Epithelial cell of esophagus (primary cell): ENCODE results near the gene LXN.

ENCODE experiments used
- DNase-seq: peaks from one replicate; pipeline ENCODE4 v3.0.0; 2010; ENCODE audit warnings: low read depth
- H3K4me3 ChIP-seq: 2 replicates; pipeline ENCODE4 v1.5.1; 2011; ENCODE audit warnings: mild to moderate bottlenecking, low read length, control low read depth
- CTCF ChIP-seq: IDR thresholded peaks from 2 replicates; pipeline ENCODE4 v1.5.1; 2011; ENCODE audit warnings: low read depth, mild to moderate bottlenecking, low read length, control low read depth, inconsistent platforms; ENCODE audit not compliant: insufficient read depth; ENCODE audit errors: missing control alignments

LXN gene

DNA sequence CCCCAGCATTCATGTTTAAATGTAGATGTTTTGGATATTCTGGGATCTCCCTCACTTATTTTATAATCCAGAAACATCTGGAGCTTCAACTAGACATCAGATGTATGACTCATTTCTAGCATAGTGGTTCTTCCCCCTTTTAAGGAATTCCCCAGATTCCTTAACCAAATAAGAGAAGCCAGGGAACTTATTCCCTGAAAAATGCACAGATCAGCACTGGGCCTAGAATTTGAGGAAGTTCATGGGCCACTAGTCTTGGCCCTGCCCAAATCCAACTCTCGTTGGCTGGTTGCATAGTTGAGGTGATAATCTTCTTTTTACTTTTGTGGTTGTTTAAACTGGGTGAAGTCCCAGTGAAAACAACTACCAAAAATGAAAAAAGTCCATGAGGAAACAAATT lies 39.4 kb upstream of the LXN start:
- H3K4me3 ChIP-seq, result no peak overlapping the region
- DNase-seq, result peak; percentile 57
- TF ChIP-seq CTCF, result no peak

DNA sequence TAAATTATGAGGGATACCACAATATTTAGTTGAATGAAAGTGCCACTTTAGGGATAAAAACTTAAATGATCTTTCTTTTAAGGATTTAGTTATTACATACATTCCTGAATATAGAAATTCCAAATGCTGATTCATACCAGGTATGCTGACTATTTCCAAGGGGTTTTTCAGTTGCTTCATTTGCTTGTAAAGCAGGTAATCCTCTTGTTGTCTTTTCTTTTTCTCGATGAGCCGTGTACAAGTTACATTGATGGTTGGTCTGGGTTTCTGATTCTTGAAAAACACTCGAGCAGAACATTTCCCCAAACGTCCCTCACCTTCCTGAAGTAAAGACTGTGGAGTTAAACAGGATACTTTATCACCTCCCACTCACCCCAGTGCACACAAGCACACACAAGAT lies 38.2 kb upstream of the LXN start:
- peak; percentile 53 for DNase-seq
- TF ChIP-seq CTCF, result no peak

GRCh38 chr3:158709666-158710083 lies 37.2 kb upstream of the LXN start:
- H3K4me3 ChIP-seq, result no peak overlapping the region
- DNase-seq, result peak; percentile 83
- no peak for TF ChIP-seq CTCF

More for the DNA sequence above, 38.2 kb upstream of the LXN start:
- no peak overlapping the region for H3K4me3 ChIP-seq

DNA sequence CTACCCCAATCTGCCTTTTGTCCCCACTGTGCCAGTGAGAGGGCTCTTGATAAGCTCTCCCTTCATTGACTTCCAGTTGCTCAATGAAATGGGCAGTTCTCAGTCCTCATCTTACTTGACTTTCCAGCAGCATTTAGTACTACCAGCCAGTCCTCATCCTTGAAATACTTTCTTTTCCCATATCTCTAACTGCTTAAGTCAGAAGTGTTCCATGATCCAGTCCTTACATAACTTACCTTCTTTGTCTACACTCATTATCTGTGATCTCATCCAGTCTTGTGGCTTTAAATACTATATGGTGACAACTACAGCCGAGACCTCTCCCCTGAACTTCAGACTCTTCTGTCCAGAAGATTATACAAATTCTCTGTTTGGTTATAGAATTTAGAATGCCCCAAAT lies 31.1 kb upstream of the LXN start:
- no peak for TF ChIP-seq CTCF
- DNase-seq, result no peak

DNA sequence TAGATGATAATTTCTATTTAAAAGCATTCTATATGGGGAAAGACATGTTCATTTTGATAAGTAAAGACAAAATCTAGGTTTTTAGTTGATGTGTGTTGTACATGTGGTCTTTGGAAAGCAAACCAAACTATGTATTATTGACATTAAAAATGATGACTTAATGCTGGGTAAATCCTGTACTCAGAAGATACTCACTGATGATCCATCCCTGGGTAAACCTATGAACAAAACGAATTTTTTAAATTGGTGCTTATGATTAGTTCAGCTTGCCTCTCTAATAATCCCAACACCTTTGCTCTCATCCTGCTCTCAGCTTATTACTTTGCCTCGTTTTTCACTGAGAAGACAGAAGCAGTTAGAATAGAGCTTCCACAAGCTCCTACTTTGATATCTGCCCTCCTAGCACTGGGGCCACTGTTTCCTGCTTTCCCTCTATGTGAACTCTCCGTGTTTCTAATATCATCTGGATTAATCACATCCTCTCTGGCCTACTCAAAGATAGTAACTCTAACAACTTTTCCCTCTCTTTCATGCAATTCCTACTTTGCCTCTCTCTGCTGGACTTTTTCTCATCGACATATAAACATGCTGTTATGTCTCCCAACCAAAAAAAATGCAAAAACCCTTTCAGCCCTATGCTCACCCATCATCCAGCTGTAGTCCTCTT lies 30.5 kb upstream of the LXN start:
- no peak overlapping the region for H3K4me3 ChIP-seq
- no peak for TF ChIP-seq CTCF
- peak; percentile 16 for DNase-seq

More for the DNA sequence above, 31.1 kb upstream of the LXN start:
- no peak overlapping the region for H3K4me3 ChIP-seq

DNA sequence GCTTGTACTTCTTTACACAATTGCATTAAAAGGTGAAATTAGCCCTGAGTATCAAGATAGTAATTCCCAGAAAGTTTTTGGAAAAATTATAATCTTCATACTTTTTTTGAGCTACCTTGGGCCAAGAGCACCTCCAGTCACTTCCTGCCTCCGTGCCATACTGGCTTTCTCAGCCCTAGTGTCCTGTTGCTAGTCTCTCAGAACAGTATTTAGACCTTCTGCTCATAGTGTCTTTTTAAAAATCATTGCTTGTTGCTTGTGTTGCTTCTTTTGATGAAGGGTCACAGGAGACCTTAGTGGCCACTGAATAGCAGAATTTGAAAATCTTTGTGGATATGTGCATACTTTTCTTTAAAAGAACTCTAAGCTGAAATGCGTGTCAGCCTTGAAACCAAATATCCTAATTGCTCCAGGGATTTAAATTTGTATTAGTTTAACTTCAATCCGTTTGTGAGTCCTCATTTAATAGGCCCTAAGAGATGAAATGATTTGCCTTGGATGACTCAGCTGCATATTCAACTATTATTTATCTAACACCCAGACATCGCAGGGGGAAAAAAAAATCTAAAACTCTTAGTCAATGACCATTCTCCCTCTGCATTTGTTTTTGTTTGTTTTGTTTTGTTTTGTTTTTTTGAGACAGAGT lies 29.1 kb upstream of the LXN start:
- DNase-seq, result no peak

More for the DNA sequence above, 29.1 kb upstream of the LXN start:
- no peak for TF ChIP-seq CTCF
- no peak overlapping the region for H3K4me3 ChIP-seq
